Stimulated activated CD4-positive, alpha-beta T cell treated with anti-CD3 and anti-CD28 coated beads, Interleukin-12 subunit alpha, Interleukin-12 subunit beta, amount 100 ng/mL, for 24 hours (primary cell): Measurements from ENCODE around the gene COL8A1.
"Not testable (repeated sequence)": the region's sequence is repeated elsewhere in the genome, so short reads cannot be mapped to it uniquely, and the experiment has no call there.

Source experiments
- DNase-seq, 2 experiments: peaks; one replicate each; pipeline ENCODE4 v3.0.0-alpha.2; 2020; ENCODE audit warnings: low read depth in 2 of 2

The COL8A1 gene

DNA sequence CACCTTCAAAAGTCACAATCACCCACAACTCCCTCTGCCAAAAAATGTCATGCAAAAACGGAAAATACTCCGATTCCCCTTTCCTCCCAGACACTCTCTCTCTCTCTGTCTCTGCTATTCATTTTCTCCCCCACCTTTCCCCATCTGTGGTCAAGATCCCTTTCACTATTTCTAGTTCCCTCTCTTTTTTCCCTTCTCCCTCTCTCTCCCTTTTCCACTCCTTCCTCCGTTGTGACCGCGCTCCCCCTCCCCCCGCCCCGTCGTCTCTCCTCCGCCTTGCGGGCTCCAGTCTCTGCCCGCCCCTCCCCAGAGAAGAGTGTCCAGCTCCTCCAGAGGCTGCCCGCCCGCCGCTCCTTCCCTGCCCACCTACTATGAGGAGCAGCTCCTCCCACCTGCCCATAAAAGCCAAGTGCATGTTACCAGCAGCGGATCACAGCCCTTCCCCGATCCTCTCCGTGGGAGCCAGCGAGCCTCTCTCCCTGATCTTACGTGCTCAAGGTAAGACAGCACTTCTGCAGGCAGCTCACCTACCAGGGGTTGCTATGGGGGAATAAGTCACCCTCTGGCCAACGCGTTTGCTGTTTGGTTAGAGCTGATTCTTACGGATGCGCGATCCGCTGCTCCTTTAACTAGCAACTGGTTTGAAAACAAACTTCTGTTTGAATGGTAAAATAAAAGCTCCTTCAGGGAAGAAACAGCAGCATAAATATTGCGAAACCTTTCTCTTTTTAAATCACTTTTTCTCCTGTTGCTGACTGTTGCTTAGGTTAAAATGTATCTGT, at the start of gene COL8A1:
COL8A1 (plus strand) TSS at position 428 of the 782 bp plus-strand sequence. CDS start 152,089 bp downstream, outside the sequence.
- no peak for DNase-seq

GRCh38 chr3:99589168-99589567, 49.2 kb upstream of the COL8A1 start:
- DNase-seq = not testable (repeated sequence)

GRCh38 chr3:99599894-99600293, 38.5 kb upstream of the COL8A1 start:
- no peak for DNase-seq

GRCh38 chr3:99601515-99601914, 36.9 kb upstream of the COL8A1 start:
- no peak for DNase-seq

- no peak for DNase-seq
Measured at GRCh38 chr3:99602183-99602582, 36.2 kb upstream of the COL8A1 start.

DNA sequence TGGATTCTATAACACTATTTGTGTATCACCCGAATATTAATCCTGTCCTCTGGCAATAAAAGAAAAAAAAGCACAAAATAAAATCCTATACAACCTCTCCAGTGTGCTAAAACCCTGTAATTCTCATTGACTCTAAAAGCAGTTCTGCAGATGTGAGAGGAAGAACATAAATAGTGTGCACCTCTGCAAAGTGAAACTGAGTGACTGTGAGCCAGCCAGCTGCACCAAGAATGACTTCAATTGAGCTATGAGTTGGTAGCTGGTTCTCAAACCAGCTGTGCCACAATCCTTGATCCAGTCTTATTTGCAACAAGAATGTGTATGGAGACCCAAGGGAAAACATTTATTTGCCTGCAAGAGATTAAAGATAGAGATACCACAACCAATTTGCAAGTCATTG, 31.2 kb upstream of the COL8A1 start:
- DNase-seq = no peak

DNA sequence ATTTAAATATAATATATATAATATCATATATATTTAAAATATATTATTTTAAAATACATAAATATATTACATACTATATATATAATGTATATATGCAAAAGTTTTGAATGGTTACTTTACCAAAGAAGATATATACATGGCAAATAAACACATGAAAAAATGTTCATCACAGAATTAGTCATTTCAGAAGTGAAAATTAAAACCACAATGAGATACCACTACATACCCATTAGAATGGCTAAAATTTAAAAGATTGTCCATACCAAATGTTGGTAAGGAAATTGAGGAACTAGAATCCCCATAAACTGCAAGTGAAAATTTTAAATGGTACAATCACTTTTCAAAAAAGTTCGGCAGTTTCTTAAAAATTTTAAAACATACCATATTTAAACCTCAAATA, 23.6 kb upstream of the COL8A1 start:
- DNase-seq = no peak

- no peak for DNase-seq
Measured at GRCh38 chr3:99620077-99620767, 18.2 kb upstream of the COL8A1 start.

- DNase-seq = no peak
Measured at GRCh38 chr3:99620976-99621375, 17.4 kb upstream of the COL8A1 start.

DNA sequence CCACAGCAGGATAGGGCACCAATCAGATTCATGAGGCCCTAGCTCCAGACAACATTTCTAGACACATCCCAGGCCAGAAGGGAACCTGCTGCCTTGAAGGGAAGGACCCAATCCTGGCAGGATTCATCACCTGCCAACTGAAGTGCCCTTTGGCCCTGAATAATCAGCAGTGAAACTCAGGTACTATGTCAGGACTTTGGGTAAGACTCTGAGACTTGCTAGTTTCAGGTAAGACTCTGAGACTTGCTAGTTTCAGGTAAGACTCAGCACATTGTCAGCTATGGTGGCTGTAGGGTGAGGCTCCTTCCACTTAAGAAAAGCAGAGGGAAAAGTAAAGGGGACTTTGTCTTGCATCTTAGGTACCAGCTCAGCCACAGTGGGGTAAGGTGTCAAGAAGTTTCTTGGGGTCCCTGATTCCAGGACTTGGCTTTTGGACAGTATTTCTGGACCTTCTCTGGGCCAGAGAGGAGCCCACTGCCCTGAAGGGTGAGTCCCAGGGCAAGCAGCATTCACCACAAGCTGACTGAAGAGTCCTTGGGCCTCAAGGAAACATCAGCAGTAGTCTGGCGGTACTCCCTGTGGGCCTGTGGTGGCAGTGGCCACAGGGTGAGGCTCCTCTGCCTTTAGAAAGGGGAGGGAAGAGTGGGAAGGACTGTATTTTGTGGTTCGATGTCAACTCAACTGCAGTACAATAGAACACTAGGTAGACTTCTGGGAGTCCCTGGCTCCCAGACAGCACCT, 13.7 kb upstream of the COL8A1 start:
- DNase-seq = no peak

DNA sequence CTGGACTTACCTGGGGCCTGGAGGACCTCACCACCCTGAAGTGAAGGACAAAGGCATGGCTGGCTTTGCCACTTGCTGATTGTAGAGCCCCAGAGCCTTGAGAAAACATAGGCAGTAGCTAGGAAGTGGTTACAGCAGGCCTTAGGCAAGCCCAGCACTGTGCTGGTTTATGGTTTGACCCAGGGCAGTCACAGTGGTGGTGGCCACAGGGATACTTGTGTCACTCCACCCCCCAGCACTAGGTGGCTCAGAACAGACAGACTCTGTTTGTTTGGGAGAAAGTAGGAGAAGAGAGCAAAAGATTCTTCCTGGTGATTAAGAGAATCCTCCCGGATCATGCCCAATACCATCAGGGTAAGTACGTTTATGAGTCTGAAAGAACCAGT, 13.2 kb upstream of the COL8A1 start:
- no peak for DNase-seq

DNA sequence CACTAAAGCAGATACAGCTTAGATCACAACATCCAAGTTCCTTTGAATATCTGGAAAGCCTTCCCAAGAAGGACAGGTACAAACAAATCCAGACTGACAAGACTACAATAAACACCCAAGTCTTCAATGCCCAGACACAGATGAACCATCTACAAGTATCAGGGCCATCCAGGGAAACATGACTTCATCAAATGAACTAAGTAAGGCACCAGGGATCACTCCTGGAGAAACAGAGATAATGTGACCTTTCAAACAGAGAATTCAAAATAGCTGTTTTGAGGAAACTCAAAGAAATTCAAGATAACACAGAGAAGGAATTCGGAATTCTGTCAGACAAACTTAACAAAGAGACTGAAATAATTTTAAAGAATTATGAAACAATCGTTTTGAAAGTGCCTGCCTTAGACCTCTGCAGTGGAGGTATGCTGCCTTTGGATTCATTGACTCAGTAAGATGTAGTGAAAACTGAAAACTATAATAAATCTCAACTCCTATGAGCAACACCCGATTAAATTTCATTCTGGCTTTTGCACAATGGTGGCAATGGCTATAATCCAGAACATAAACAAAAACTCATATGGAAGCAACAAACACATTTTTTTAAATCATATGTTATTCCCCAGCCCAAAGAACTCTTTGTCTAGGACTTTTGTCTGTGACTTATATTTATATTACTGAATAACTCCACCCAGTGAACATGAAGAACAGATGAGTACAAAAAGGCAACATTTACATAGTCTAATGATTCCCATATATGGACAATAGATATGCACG, 12.6 kb upstream of the COL8A1 start:
- DNase-seq = no peak

DNA sequence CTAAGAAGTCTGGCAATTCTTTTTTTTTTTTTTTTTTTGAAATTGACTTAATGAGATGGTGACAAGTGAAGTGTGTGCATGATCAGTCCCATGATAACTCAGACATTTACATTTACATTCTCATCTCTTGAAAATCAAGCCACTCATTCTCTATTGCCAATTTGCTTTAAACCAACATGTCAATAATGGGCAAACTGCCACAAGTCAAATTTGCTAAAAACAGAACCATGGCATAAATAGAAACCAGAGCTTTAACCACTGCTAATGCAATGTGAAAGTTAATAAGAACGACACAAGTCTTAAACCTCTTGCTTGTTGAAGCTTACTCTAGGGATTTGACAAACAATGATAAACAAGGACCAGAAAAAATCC, 12.0 kb upstream of the COL8A1 start:
- no peak for DNase-seq

- DNase-seq = peak in 1 of 2 experiments; percentile 8
Measured at GRCh38 chr3:99627062-99627826, 11.2 kb upstream of the COL8A1 start.

DNA sequence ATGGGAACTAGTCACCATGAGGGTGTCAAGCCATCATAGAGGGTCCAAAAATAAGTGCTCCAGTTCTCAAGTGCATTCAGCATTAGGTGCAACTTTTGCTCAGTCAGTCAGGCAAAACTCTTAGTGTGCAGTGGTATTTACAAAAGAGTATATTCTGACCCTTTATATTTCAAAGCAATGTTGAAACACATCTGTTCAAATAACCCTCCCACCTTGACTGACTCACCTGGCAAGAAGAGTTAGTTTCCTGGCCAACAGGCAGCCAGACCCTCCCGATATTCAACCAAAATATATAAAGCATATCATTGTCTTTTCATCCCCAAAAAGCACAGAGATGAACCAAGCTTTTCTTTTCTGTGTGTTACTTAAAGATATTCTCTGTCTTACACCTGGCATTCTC, 7.6 kb upstream of the COL8A1 start:
- DNase-seq = no peak

DNA sequence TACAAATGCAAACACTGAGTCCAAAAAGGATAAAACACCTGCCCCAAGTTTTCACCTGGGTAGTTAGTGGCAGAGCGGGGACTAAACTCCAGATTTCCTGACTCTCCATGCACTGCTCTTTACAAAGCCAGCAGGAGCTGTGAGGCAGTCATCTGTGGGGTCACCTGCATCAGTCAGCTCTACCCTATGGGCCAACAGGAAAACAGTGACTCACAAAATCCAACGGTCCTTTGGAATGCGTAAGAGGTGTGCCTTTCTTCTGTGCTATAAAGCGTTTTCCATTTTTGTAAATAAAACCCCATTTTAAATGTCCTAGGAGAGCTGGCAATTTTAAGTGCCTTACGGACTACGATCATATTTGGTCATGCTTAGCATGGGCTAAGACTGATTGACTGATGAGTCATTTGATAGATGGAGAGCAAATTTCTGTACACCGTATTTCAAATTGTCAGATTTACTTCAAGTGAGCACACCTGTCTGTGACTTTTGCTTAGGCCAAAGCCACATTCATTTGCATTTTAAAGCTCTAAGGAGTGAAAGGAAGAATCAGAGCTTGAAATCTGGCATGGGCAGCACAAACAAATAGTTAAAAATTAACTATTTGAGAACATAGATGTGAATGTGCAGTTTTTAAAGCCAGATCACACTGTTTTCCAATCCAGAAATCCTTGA, 4.4 kb upstream of the COL8A1 start:
- no peak for DNase-seq

DNA sequence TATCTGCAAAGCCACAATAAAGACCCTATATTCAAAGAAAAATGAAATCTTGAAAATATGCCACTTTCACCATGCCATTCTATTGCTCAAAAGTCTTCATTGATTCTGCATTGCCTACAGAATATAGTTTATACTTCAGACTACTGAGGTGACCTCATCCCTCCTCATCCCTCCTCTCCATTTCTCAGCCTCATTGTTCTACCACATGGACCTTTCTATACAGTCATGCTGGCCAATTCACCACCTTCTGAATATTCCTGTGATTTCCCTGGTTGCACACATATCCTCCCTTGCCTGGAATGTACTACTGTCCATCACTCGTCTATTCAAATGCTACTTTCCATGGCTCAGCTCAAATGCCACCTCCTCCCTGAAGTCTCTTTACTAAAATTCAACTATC, 3.5 kb upstream of the COL8A1 start:
- no peak for DNase-seq

GRCh38 chr3:99635348-99635747, 3.0 kb upstream of the COL8A1 start:
- no peak for DNase-seq

DNA sequence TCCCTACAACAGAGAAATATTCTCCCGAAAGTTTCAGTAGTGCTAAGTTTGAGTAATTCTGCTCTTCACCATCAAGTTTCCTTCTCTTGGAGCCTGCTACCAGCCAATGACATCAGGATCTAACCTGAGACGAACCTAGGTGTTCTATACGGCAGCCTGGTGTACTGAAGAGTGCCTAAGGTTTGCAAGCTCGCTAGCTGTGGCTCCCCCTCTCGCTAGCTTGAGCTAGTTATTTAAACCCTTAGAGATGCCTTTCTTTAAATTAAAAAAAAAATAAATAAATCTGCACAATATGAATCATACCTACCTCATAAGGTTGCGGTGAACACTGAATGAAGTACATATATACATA, 1.4 kb upstream of the COL8A1 start:
- no peak for DNase-seq

GRCh38 chr3:99637368-99638111, 854 bp upstream of the COL8A1 start:
- no peak for DNase-seq
